A673 (cell line): ENCODE measurements around the gene HACD1.
"Not testable (repeated sequence)": the region's sequence is repeated elsewhere in the genome, so short reads cannot be mapped to it uniquely, and the experiment has no call there.

Experiments used
- CTCF ChIP-seq: fragments of 300-800, 200-600 bp; sonication (generic); conservative IDR thresholded peaks from 2 replicates; pipeline ENCODE4 v1.5.1; 2017; ENCODE audit warnings: low read depth, mild to moderate bottlenecking, antibody characterized with exemption, low read length, moderate library complexity, mixed read lengths
- EZH2 ChIP-seq: fragments of 200-600 bp; sonication (generic); IDR thresholded peaks from 2 replicates; pipeline ENCODE4 v1.6.1; 2017; ENCODE audit warnings: borderline replicate concordance, low read depth, mild to moderate bottlenecking, mixed read lengths, antibody characterized with exemption, low read length; ENCODE audit not compliant: poor library complexity, severe bottlenecking

- TF ChIP-seq CTCF, EZH2: not testable (repeated sequence)
These were observed 15.4 kb upstream of the HACD1 start for GRCh38 chr10:17632590-17632989.
